ENCODE measurements around the gene DOCK6.
"Not testable (repeated sequence)": the region's sequence is repeated elsewhere in the genome, so short reads cannot be mapped to it uniquely, and the experiment has no call there.

The DOCK6 gene

DNA sequence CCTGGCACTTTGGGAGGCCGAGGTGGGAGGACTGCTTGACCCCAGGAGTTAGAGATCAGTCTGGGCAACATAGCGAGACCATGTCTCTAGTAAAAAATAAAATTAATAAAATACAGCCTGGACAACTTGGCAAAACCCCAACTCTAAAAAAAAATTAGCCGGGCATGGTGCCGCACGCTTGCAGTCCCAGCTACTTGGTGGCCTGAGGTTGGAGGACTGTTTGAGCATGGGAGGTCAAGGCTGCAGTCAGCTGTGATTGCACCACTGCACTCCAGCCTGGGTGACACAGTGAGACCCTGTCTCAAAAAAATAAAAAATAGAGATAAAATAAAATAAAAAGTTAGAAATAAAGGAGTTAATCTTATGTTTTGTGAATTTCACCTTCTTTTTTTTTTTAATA is 91.2 kb downstream of the DOCK6 start:
- 60 to 100% methylated on average over 1 to 2 of the region's 5 CpGs for WGBS, 2 experiments (ENCODE audit: insufficient coverage in 2 of 2)
- H3K36me3 ChIP-seq (ENCODE audit: control insufficient read depth, insufficient read depth, low read length): peaks cover 79% of the 10 kb centered on the region
- no peak overlapping the region for H3K27ac ChIP-seq (ENCODE audit: low read depth, low read length, severe bottlenecking)
- H3K9me3 ChIP-seq (ENCODE audit: control insufficient read depth, low read length): no peaks in the 10 kb centered on the region
- no peaks in the 10 kb centered on the region for H3K4me1 ChIP-seq (ENCODE audit: control insufficient read depth, insufficient read depth, low read length, poor library complexity, severe bottlenecking)
- H3K4me3 ChIP-seq (ENCODE audit: extremely low read depth, insufficient read depth, low read length, poor library complexity, severe bottlenecking): no peak overlapping the region

DNA sequence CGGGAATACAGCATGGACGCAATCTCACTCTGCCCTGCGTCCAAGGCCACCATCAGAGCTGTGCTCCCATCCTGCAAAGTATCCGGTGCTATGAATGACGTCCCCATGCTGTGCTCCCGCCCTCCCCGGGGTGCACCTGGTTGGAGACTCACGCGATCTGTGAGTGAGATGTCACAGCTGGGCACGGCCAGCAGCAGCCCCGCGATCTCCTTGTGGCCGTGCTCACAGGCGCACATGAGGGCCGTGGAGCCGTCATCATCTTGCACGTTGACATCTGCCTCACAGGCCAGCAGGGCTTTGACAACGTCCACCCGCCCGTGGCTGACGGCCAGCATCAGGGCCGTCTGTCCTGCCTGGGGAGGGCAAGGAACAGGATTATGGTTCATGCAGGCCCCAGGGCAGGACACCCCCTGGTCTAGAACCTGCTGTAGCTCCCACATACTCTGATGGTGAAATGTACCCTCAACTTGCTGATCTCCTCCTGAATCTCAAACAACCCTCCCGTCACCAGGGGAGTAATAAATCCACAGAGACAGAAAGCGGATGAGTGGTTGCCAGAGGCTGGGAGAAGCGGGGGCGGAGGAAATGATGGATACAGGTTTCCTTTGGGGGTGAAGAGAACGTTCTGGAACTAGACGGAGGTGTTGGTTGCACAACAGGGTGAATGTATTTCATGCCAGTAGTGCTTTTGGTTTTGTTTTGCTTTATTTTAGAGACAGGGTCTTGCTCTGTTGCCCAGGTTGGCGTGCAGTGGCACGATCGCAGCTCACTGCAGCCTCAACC is 92.2 kb downstream of the DOCK6 start:
- Histone ChIP-seq H3K4me1 (ENCODE audit: control insufficient read depth, insufficient read depth, low read length, poor library complexity, severe bottlenecking) (no peaks in the 10 kb centered on the region), H3K9me3 (ENCODE audit: control insufficient read depth, low read length) (no peaks in the 10 kb centered on the region), H3K36me3 (ENCODE audit: control insufficient read depth, insufficient read depth, low read length) (peaks cover 78% of the 10 kb centered on the region), H3K27ac (ENCODE audit: low read depth, low read length, severe bottlenecking) (no peak overlapping the region), H3K4me3 (ENCODE audit: extremely low read depth, insufficient read depth, low read length, poor library complexity, severe bottlenecking) (no peak overlapping the region)
- WGBS, 2 experiments (ENCODE audit: insufficient coverage in 2 of 2): 96% methylated on average over 24 to 29 of the region's 31 CpGs

DNA sequence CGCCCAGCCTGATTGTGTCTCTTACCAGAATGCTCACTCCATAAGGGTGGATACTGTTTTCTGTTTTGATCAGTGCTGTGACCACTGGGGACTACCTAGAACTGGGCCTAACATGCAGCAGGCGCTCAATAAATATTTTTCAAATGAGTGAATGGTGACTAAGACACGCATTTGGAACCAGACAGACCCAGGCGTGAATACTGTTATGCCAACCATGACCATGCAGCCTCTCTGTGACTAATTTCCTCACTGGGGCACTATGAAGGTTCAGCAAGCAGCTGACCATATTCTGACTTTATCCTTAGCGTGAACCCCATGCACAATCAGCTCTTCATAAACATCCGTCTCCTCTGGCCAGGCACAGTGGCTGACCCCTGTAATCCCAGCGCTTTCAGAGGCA is 93.8 kb downstream of the DOCK6 start:
- 86 to 100% methylated on average over 6 to 7 of the region's 7 CpGs for WGBS, 2 experiments (ENCODE audit: insufficient coverage in 2 of 2)
- no peaks in the 10 kb centered on the region for H3K4me1 ChIP-seq (ENCODE audit: control insufficient read depth, insufficient read depth, low read length, poor library complexity, severe bottlenecking)
- H3K9me3 ChIP-seq (ENCODE audit: control insufficient read depth, low read length): no peaks in the 10 kb centered on the region
- peaks cover 63% of the 10 kb centered on the region for H3K36me3 ChIP-seq (ENCODE audit: control insufficient read depth, insufficient read depth, low read length)
- no peak overlapping the region for H3K4me3 ChIP-seq (ENCODE audit: extremely low read depth, insufficient read depth, low read length, poor library complexity, severe bottlenecking)
- H3K27ac ChIP-seq (ENCODE audit: low read depth, low read length, severe bottlenecking): no peak overlapping the region

DNA sequence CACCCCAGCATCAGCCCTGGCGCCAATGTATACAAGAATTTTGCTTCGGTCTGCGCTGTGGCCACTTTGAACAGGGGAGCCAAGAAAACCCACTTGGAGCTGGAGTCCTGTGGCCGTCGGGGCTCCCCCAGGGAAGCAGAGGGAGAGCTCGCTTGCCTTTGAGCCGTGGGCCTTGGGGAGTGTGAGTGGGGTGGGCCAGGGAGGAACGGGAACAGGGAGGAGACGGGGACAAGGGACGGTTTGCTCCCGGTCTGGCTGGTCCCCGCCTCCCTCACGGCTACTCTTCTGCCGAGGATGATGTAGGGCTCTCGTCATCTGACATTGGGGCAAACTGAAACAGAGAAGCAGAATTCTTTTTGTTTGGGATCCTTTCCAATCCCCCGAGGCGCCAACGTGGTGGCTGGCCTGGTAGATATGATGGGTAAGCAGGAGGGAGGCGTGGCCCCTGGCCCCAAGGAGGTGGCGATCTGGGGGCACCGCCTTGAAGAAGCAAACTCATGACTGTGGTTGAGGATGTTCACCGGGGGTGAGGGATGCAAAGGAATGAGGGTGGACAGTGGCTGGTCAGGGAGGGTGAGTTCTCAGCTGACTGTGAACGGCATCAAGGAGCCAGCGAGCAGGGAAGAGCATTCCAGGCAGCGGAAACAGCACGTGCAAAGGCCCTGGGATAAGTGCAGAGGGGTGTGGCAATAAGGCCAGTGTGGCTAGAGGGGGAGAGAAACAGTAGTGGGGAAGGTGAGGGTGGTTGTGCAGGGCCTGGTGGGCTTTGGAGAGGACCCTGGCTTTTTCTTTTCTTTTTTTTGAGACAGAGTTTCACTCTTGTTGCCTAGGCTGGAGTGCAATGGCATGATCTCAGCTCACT is 95.8 kb downstream of the DOCK6 start:
- Histone ChIP-seq H3K36me3 (ENCODE audit: control insufficient read depth, insufficient read depth, low read length) (peaks cover 48% of the 10 kb centered on the region), H3K9me3 (ENCODE audit: control insufficient read depth, low read length) (no peaks in the 10 kb centered on the region), H3K4me3 (ENCODE audit: extremely low read depth, insufficient read depth, low read length, poor library complexity, severe bottlenecking) (no peak overlapping the region), H3K27ac (ENCODE audit: low read depth, low read length, severe bottlenecking) (no peak overlapping the region), H3K4me1 (ENCODE audit: control insufficient read depth, insufficient read depth, low read length, poor library complexity, severe bottlenecking) (no peaks in the 10 kb centered on the region)
- 90 to 92% methylated on average over 21 to 25 of the region's 26 CpGs for WGBS, 2 experiments (ENCODE audit: insufficient coverage in 2 of 2)

DNA sequence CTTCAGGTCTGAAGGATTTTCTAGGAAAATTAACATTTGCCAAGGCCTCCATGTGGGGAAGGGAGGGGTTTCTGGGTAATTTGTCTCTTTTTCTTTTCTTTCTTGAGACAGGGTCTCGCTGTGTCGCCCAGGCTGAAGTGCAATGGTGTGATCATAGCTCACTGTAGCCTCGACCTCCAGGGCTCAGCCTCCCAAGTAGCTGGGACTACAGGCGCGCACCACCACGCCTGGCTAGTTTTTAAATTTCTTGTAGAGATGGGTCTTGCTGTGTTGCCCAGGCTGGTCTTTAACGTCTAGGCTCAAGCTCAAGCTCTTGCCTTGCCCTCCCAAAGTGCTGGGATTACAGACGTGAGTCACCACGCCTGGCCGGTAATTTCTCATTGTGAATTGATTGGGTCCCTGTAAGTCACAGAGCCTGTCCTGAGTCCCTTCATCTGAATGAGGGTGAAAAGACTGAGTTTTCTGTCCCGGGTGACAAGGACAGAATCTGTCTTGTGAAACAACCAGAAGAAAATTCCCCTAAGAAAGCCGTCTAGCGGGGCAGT is 96.8 kb downstream of the DOCK6 start:
- H3K4me1 ChIP-seq (ENCODE audit: control insufficient read depth, insufficient read depth, low read length, poor library complexity, severe bottlenecking): no peaks in the 10 kb centered on the region
- no peak overlapping the region for H3K27ac ChIP-seq (ENCODE audit: low read depth, low read length, severe bottlenecking)
- no peak overlapping the region for H3K4me3 ChIP-seq (ENCODE audit: extremely low read depth, insufficient read depth, low read length, poor library complexity, severe bottlenecking)
- 79 to 96% methylated on average over 7 to 10 of the region's 13 CpGs for WGBS, 2 experiments (ENCODE audit: insufficient coverage in 2 of 2)
- H3K36me3 ChIP-seq (ENCODE audit: control insufficient read depth, insufficient read depth, low read length): peaks cover 41% of the 10 kb centered on the region
- peaks cover under 1% of the 10 kb centered on the region for H3K9me3 ChIP-seq (ENCODE audit: control insufficient read depth, low read length)

DNA sequence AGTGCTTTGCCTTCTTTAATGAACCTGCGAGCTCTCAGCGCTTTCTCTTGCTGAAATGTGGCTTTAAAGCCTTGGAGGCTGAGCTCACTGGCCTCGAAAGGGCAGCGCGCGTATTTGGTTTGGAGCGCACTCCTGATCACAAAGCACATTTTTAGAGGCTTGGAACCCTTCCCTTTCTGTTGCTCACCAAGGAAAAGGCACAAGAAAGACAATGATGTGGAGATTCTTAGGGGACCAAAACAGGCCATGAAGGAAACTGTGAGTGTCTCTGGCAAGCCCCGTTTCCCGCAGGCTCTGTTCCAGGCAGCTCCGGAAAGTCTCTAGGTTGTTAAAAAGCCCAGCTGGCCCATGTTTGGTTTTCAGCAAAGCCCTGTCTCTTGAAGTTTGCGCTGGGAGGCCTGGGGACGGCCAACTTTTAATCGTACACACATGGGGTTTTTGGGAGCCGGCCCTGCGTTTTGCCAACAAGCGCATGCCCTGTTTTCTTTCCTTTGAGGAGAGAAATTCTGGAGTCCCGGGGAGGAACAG is 97.4 kb downstream of the DOCK6 start:
- no peak overlapping the region for H3K4me3 ChIP-seq (ENCODE audit: extremely low read depth, insufficient read depth, low read length, poor library complexity, severe bottlenecking)
- no peak overlapping the region for H3K27ac ChIP-seq (ENCODE audit: low read depth, low read length, severe bottlenecking)
- H3K36me3 ChIP-seq (ENCODE audit: control insufficient read depth, insufficient read depth, low read length): peaks cover 35% of the 10 kb centered on the region
- no peaks in the 10 kb centered on the region for H3K4me1 ChIP-seq (ENCODE audit: control insufficient read depth, insufficient read depth, low read length, poor library complexity, severe bottlenecking)
- H3K9me3 ChIP-seq (ENCODE audit: control insufficient read depth, low read length): peaks cover 4% of the 10 kb centered on the region
- 87 to 93% methylated on average over 17 of the region's 17 CpGs for WGBS, 2 experiments (ENCODE audit: insufficient coverage in 2 of 2)

DNA sequence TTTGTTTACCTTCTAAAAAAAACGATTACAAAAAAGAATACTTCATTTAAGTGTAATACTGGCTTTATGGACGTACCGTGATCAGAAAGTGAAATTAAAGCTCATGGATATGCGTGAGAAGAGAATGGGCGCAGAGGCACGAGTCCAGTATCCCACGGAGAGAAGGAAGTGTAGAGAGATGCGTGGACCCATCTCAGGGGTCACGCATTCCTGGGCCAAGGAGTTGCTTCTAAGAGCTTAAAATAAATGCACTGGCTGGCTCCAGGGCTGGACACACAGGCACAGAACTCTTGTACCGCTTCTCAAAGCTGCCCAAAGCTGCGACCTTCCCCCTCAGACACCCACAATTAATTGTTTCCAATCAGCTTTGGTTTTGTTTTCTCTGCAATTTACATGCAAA is 98.0 kb downstream of the DOCK6 start:
- 89 to 94% methylated on average over 10 of the region's 11 CpGs for WGBS, 2 experiments (ENCODE audit: insufficient coverage in 2 of 2)
- H3K4me3 ChIP-seq (ENCODE audit: extremely low read depth, insufficient read depth, low read length, poor library complexity, severe bottlenecking): no peak overlapping the region
- H3K9me3 ChIP-seq (ENCODE audit: control insufficient read depth, low read length): peaks cover 4% of the 10 kb centered on the region
- H3K27ac ChIP-seq (ENCODE audit: low read depth, low read length, severe bottlenecking): no peak overlapping the region
- H3K36me3 ChIP-seq (ENCODE audit: control insufficient read depth, insufficient read depth, low read length): peaks cover 29% of the 10 kb centered on the region
- no peaks in the 10 kb centered on the region for H3K4me1 ChIP-seq (ENCODE audit: control insufficient read depth, insufficient read depth, low read length, poor library complexity, severe bottlenecking)

DNA sequence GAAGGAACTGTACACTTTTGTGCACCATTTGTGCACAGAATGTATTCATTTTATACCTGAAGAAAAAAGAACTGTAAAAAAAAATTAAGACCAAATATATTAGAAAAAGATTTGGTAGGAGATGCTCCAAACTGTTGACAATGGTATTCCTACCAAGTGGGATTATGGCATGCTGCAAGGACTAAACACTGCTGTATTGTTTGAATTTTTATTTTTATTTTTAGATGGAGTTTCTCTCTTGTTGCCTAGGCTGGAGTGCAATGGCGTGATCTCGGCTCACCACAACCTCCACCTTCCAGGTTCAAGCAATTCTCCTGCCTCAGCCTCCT is 101.9 kb downstream of the DOCK6 start:
- H3K4me1 ChIP-seq (ENCODE audit: control insufficient read depth, insufficient read depth, low read length, poor library complexity, severe bottlenecking); H3K4me3 ChIP-seq (ENCODE audit: extremely low read depth, insufficient read depth, low read length, poor library complexity, severe bottlenecking); H3K9me3 ChIP-seq (ENCODE audit: control insufficient read depth, low read length); H3K36me3 ChIP-seq (ENCODE audit: control insufficient read depth, insufficient read depth, low read length); H3K27ac ChIP-seq (ENCODE audit: low read depth, low read length, severe bottlenecking): not testable (repeated sequence)
- WGBS, 2 experiments (ENCODE audit: insufficient coverage in 2 of 2): no CpG with 5 or more reads among the region's 2 CpGs

DNA sequence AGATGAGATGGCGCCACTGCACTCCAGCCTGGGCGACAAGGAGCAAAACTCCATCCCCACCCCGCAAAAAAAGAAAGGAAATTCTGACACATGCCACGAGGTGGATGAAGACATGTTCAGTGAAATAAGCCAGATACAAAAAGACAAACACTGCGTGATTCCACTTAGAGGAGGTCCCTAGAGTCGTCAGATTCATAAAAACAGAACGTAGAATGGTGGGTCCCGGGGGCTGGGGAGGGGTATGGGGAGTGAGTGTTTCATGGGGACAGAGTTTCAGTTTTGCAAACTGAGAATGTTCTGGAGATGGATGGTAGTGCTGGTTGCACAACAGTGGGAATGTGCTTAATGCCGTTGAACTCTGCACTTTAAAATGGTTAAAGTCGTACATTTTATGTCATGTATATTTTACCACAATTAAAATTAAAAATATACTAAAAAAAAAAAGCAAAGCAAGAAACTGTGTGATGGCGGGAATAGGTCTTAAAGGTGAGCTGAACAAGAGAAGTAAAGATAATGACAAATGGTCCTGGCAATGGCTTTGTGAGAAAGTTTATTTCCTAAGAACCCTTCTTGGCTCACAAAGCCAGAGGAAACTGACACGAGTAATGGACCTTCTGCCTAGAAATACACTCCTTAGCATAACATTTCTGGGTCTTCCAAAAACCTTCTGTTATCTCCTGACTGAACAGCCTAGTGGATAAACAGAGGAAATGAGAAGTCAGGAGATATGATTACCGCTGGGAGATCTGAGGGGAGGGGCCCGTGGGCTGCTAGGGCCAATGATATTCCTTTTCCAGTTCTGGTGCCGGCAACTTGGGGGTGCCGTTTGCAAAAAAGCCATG is 102.5 kb downstream of the DOCK6 start:
- Histone ChIP-seq H3K4me3 (ENCODE audit: extremely low read depth, insufficient read depth, low read length, poor library complexity, severe bottlenecking) (no peak overlapping the region), H3K27ac (ENCODE audit: low read depth, low read length, severe bottlenecking) (no peak overlapping the region)
- WGBS, 2 experiments (ENCODE audit: insufficient coverage in 2 of 2): 76 to 87% methylated on average over 9 to 10 of the region's 16 CpGs

More for the DNA sequence above, 102.5 kb downstream of the DOCK6 start:
- Histone ChIP-seq H3K4me1 (ENCODE audit: control insufficient read depth, insufficient read depth, low read length, poor library complexity, severe bottlenecking) (no peaks in the 10 kb centered on the region), H3K36me3 (ENCODE audit: control insufficient read depth, insufficient read depth, low read length) (no peaks in the 10 kb centered on the region), H3K9me3 (ENCODE audit: control insufficient read depth, low read length) (peaks cover 4% of the 10 kb centered on the region)
